ENCODE measurements around the gene OR10P1. TPM values are rescaled to one million over a fixed set of nuclear protein-coding genes. Genes with fewer than 3 reads are reported as not detected.

The OR10P1 gene
- total RNA-seq, 1 donor from 2014 or later: not detected

DNA sequence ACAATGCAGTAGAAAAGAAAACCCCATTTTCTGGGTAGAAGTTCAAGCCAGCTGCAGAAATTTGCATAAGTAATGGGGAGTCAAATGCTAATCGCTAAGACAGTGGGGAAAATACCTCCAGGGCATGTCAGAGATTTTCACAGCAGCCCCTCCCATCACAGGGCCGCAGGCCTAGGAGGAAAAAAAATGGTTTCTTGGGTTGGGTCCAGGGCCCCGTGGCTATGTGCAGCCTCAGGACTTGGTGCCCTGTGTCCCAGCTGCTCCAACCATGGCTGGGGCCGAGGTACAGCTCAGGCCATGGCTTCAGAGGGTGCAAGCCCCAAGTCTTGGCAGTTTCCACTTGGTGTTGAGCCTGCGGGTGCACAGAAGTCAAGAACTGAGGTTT is 14.6 kb downstream of the OR10P1 start:
- Histone ChIP-seq H3K36me3 (no peaks in the 10 kb centered on the region), H3K4me1 (peaks cover 4% of the 10 kb centered on the region), H3K9me3 (no peaks in the 10 kb centered on the region), H3K27me3 (no peaks in the 10 kb centered on the region), H3K27ac (no peak overlapping the region), H3K4me3 (no peak overlapping the region)
- intact Hi-C loops (cut with DNase I): loop anchor here (10.0 kb wide), 1 partner anchor 144 kb away; no protein-coding TSS in a partner anchor
- TF ChIP-seq POLR2A (IDR thresholded peaks at IDR 0.05) (no peak), POLR2AphosphoS5 (IDR thresholded peaks at IDR 0.05; ENCODE audit: insufficient read depth in 1 of 2, low read depth in 1 of 2) (no peak)
- TF ChIP-seq, protein P1, sequence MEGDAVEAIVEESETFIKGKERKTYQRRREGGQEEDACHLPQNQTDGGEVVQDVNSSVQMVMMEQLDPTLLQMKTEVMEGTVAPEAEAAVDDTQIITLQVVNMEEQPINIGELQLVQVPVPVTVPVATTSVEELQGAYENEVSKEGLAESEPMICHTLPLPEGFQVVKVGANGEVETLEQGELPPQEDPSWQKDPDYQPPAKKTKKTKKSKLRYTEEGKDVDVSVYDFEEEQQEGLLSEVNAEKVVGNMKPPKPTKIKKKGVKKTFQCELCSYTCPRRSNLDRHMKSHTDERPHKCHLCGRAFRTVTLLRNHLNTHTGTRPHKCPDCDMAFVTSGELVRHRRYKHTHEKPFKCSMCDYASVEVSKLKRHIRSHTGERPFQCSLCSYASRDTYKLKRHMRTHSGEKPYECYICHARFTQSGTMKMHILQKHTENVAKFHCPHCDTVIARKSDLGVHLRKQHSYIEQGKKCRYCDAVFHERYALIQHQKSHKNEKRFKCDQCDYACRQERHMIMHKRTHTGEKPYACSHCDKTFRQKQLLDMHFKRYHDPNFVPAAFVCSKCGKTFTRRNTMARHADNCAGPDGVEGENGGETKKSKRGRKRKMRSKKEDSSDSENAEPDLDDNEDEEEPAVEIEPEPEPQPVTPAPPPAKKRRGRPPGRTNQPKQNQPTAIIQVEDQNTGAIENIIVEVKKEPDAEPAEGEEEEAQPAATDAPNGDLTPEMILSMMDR (IDR thresholded peaks at IDR 0.05): no peak
- no peak for DNase-seq (ENCODE audit: extremely low spot score in 2 of 2)

DNA sequence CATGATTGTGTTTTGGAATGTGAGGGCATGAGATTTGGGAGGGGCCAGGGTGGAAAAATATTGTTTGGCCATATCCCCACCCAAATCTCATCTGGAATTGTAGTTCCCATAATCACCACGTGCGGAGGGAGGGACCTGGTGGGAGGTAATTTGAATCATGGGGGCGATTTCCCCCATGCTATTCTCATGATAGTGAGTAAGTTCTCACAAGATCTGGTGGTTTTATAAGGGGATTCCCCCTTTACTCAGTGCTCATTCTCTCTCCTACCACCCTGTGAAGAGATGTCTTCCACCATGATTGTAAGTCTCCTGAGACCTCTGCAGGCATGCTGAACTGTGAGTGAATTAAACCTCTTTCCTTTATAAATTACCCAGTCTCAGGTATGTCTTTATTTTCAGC is 15.7 kb downstream of the OR10P1 start:
- no peaks in the 10 kb centered on the region for H3K36me3 ChIP-seq
- no peaks in the 10 kb centered on the region for H3K27me3 ChIP-seq
- intact Hi-C loops (cut with DNase I): loop anchor here (10.0 kb wide), 1 partner anchor 142 kb away; no protein-coding TSS in a partner anchor
- DNase-seq (ENCODE audit: extremely low spot score in 2 of 2): no peak
- H3K27ac ChIP-seq: no peak overlapping the region
- no peaks in the 10 kb centered on the region for H3K9me3 ChIP-seq
- TF ChIP-seq POLR2AphosphoS5 (IDR thresholded peaks at IDR 0.05; ENCODE audit: insufficient read depth in 1 of 2, low read depth in 1 of 2): no peak
- TF ChIP-seq, protein P1 (IDR thresholded peaks at IDR 0.05): no peak
- no peak for TF ChIP-seq POLR2A (IDR thresholded peaks at IDR 0.05)
- no peaks in the 10 kb centered on the region for H3K4me1 ChIP-seq
- H3K4me3 ChIP-seq: no peak overlapping the region

DNA sequence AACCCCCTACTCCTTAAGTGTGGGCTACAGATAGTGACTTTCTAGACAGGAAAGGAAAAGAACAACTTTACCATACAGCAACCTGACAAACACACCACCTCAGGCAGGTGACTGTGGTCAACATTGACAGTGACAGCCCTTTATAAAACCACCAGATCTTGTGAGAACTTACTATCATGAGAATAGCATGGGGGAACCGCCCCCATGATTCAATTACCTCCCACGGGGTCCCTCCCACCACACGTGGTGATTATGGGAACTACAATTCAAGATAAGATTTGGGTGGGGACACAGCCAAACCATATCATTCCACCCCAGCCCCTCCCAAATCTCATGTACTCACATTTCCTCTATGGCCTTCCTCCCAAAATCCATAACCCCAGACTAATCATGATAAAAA is 16.3 kb downstream of the OR10P1 start:
- TF ChIP-seq POLR2A (IDR thresholded peaks at IDR 0.05) (no peak), POLR2AphosphoS5 (IDR thresholded peaks at IDR 0.05; ENCODE audit: insufficient read depth in 1 of 2, low read depth in 1 of 2) (no peak)
- TF ChIP-seq, protein P1 (IDR thresholded peaks at IDR 0.05): no peak
- H3K4me1 ChIP-seq: no peaks in the 10 kb centered on the region
- H3K36me3 ChIP-seq: no peaks in the 10 kb centered on the region
- intact Hi-C loops (cut with DNase I): loop anchor here (10.0 kb wide), 1 partner anchor 142 kb away; no protein-coding TSS in a partner anchor
- no peaks in the 10 kb centered on the region for H3K9me3 ChIP-seq
- no peak overlapping the region for H3K4me3 ChIP-seq
- H3K27ac ChIP-seq: no peak overlapping the region
- no peaks in the 10 kb centered on the region for H3K27me3 ChIP-seq
- DNase-seq (ENCODE audit: extremely low spot score in 2 of 2): no peak

DNA sequence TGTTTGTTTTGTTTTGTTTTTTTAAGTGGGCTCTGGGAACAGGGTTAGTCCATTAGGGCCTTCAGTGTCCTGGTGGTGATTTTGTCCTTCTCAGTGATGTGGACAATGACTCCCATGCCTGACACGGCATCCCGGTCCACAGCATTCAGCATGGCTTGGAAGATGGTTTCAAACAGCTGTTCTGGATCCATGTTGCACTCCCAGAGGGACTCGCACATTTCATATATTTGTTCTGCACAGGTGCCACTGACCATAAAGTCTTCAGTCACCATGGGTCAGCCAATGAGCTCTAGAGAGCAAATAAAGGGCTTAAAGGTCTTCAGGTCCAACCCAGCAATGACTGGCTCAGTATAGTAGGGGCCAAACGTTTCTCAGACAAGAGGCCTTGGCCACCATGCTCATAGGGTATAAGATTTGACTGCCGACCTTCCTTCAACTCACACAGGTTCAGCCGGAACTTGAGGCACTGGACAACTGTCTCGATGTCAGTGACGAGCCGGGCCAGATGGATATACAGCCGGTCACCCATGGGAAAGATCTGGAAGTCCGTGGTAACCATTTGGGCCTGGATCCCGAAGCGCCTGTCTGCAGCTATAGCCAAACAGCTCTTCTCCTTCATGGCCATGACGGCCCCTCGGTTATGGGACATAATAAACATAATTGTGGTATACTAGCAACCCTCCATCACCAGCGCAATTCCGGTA is 18.0 kb downstream of the OR10P1 start:
- Histone ChIP-seq H3K27ac (no peak overlapping the region), H3K36me3 (no peaks in the 10 kb centered on the region), H3K4me1 (no peaks in the 10 kb centered on the region), H3K9me3 (no peaks in the 10 kb centered on the region), H3K27me3 (no peaks in the 10 kb centered on the region), H3K4me3 (no peak overlapping the region)
- TF ChIP-seq POLR2A (IDR thresholded peaks at IDR 0.05) (no peak), POLR2AphosphoS5 (IDR thresholded peaks at IDR 0.05; ENCODE audit: insufficient read depth in 1 of 2, low read depth in 1 of 2) (no peak)
- TF ChIP-seq, protein P1 (IDR thresholded peaks at IDR 0.05): no peak
- intact Hi-C loops (cut with DNase I): loop anchor here (10.0 kb wide), 1 partner anchor 140 kb away; no protein-coding TSS in a partner anchor
- DNase-seq (ENCODE audit: extremely low spot score in 2 of 2): no peak

DNA sequence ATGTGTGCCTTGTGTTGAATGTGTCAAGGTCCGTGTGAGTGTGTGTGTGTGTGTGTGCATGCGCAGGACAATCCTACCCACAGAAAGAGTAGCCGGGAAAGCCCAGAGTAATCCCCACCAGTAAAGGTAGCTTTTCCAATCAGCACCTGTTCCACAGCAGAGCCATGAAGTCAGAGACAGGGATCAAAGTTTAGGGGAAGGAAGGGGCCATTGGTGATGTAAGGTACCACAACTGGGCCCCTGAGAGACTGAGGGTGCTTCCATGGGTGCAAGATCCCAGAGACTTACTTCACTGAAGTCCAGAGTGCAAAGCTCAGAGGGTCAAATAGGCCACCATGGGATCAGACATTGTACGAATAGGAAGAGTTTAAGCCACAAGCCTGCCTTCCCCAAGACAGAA is 20.5 kb downstream of the OR10P1 start:
- Histone ChIP-seq H3K4me3 (no peak overlapping the region), H3K4me1 (no peaks in the 10 kb centered on the region), H3K9me3 (no peaks in the 10 kb centered on the region), H3K27me3 (no peaks in the 10 kb centered on the region), H3K36me3 (no peaks in the 10 kb centered on the region), H3K27ac (no peak overlapping the region)
- no peak for DNase-seq (ENCODE audit: extremely low spot score in 2 of 2)
- intact Hi-C loops (cut with DNase I): loop anchor here (10.0 kb wide), 1 partner anchor 138 kb away; no protein-coding TSS in a partner anchor
- TF ChIP-seq POLR2A (IDR thresholded peaks at IDR 0.05) (no peak), POLR2AphosphoS5 (IDR thresholded peaks at IDR 0.05; ENCODE audit: insufficient read depth in 1 of 2, low read depth in 1 of 2) (no peak)
- TF ChIP-seq, protein P1 (IDR thresholded peaks at IDR 0.05): no peak

All from vagina (tissue), 2 donors.